Fibroblast of peridontal ligament (primary cell): ENCODE data around the gene SLC9A9.
"Not testable (repeated sequence)": the region's sequence is repeated elsewhere in the genome, so short reads cannot be mapped to it uniquely, and the experiment has no call there.

Experiments used
- DNase-seq: peaks from one replicate; pipeline ENCODE4 v3.0.0-alpha.2; 2010; ENCODE audit errors: extremely low read depth

Gene SLC9A9

GRCh38 chr3:143847787-143848631 lies at the start of gene SLC9A9:
TSS of gene SLC9A9 (minus strand) at chr3:143848468. CDS start at chr3:143848322, 146 bp downstream.
- peak; percentile 86 for DNase-seq

DNA sequence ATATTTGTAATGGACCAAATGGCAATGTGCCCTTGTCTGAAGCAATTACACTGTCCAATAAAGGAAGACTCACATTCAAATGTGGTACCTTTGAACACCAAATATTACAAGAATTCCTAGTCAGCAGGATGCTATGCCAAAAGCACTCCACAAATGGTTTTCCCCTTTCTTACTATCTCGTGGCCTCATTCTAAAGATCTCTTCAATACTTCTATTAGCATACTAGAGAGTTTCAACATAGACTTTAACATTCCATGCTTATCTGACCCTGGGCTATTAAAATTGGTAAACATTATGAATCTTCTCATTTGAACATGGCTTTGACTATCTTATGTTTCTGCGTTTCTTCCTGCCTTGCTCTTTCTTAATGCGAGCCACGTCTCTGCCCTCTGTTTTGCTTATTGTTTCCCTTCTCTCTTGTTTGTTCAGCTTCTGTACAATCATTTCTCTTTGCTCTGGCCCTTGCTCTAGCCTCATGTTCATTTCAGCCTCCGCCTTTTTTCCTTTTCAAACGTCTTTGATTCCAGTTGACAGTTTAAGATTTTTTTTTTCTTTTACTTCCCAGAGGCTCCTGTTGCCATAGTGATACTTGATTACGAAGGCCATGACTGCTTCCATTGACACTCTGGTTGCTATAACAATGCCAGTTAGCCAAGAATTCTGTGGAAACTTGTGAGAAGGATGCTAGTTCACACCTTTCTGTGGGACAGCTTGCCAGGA lies 49.5 kb upstream of the SLC9A9 start:
- peak; percentile 27 for DNase-seq

GRCh38 chr3:143896486-143896885 lies 48.2 kb upstream of the SLC9A9 start:
- peak; percentile 15 for DNase-seq

GRCh38 chr3:143895805-143896204 lies 47.5 kb upstream of the SLC9A9 start:
- DNase-seq, result peak; percentile 40

DNA sequence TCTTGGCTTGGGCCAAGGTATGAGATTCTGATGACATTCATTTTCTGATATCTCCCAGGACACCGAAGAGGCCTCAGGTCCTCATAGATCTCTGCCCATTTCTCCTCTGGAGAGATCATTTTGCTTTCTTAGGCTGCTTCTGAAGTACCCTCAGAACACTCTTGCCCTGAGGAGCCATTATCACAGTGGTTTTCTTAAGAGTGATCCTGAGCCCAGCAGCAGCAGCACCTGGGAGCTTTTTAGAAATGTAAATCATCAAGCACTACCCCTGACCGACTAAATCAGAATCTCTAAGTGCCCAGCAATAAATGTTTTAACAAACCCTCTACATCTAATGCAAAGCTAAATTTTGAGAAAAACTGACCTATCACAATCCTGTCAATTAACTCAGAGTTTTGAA lies 40.6 kb upstream of the SLC9A9 start:
- DNase-seq, result no peak

GRCh38 chr3:143888166-143888565 lies 39.9 kb upstream of the SLC9A9 start:
- DNase-seq, result no peak

GRCh38 chr3:143885780-143886427 lies 37.6 kb upstream of the SLC9A9 start:
- peak; percentile 53 for DNase-seq

DNA sequence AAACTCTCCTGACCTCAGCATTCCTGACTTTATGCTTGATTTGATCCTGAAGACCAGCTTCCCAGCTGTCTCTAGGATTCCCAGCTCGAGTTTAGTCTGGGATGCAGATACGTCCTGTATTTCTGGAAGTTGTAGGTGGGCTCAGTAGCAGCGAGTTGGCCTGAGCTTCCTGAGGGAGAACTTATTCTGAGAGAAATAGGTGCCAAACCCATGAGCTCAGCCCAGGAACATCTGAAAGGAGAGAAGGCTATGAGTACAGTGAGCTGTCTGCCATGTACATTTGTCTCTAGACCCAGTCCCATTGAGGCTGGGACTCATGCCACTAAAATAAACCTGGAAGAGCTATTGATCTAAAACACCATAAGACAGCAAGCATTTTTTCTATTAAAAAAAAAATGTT lies 36.6 kb upstream of the SLC9A9 start:
- DNase-seq, result peak; percentile 1

DNA sequence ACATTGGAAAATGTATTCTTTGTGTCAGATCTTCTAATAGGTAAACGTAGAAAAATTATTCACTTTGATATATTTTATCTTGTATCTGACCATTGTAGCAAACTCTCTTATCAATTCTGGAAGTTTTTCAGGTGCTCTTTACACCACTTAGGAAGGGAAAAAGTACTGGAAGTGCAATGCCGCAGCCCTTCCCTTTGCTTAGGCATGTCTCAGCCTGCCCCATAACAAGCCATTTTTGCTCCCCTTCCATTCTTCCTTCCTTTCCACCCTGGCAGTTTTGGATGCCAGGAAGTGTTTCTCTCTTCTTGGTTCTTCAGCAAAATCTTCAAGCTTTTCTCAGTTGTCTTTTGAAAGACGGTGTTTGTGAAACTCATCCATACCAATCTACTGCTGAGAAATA lies 34.9 kb upstream of the SLC9A9 start:
- no peak for DNase-seq

DNA sequence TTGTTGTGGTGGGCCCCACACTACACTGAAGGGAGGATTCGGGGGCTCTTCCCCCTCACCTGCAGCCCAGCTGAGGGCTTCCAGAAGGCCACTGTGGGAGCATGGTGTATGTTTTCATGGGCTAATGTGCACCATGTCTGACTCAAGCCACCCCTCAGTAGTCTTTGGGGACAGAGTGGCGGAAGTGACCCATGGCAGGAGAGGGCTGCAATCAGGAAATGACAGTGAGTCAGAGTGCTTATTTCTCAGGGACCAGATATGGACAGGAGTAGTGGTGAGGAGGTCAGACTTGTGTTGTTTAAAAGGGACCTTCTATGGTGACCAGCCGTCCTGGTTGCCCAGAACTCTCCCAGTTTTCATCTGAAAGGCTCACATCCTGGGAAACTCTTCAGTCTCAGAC lies 32.8 kb upstream of the SLC9A9 start:
- no peak for DNase-seq

GRCh38 chr3:143875546-143875945 lies 27.3 kb upstream of the SLC9A9 start:
- DNase-seq, result no peak

DNA sequence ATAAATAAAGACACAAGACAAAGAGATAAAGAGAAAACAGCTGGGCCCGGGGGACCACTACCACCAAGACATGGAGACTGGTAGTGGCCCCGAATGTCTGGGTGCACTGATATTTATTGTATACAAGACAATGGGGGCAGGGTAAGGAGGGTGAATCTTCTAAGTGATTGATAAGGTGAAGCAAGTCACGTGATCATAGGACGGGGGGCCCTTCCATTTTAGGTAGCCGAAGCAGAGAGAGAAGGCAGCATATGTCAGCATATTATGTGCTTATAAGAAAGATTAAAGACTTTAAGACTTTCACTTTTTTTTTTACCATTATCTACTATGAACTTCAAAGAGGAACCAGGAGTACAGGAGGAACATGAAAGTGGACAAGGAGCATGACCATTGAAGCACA lies 25.3 kb upstream of the SLC9A9 start:
- not testable (repeated sequence) for DNase-seq

DNA sequence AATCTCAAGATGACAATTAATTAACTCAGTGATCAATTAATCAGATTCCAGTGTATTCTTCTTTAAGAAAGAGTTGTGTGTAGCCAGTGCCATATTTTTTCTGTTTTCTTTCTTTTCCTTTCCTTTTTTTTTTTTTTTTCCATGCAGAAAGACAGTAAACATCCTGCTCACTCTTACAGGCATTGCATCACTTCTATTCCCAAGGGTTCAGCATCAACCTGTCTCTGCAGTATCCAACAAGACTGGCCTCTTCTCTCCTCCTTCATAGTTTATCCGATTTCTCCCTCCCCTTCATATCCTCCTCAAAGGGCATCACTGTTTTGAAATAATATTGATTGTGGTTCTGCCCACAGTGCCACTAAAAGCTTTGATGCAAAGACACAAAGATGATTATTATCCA lies 17.0 kb upstream of the SLC9A9 start:
- DNase-seq, result peak; percentile 5

DNA sequence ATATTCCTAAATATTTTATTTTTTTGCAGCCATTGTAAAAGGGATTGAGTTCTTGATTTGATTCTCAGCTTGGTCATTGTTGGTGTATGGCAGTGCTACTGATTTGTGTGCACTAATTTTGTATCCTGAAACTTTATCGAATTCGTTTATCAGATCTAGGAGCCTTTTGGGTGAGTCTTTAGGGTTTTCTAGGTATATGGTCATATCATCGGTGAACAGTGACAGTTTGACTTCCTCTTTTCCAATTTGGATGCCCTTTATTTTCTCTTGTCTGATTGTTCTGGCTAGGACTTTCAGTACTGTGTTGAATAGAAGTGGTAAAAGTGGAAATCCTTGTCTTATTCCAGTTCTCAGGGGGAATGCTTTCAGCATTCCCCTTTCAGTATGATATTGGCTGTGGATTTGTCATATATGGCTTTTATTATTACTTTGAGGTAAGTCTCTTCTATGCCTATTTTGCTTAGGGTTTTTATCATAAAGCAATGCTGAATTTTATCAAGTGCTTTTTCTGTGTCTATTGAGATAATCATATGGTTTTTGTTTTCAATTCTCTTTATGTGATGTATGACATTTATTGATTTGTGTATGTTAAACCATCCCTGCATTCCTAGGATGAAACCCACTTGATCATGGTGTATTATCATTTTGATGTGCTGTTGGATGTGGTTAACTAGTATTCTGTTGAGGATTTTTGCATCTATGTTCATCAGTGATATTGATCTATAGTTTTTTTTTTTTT lies 11.4 kb upstream of the SLC9A9 start:
- DNase-seq, result no peak

GRCh38 chr3:143856252-143856970 lies 8.1 kb upstream of the SLC9A9 start:
- DNase-seq, result no peak

DNA sequence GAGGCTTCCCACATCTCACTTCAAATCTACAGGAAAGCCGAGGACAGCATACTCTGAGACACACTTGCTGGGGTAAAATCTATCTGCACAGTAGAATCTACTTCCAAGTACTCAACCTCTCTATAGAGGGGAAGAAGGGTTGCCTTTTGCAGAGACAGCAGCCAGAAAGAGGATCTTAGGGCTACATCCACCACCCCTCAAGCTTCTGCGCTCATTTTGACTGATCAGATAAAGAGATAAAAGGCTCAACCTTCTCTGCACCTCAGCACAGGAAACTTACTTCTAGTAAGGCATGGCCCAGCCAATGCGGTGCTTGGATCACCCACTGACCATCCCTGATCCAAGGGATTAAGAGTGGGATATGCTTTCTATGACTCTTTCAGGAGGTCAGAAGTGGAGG lies 6.9 kb upstream of the SLC9A9 start:
- no peak for DNase-seq

DNA sequence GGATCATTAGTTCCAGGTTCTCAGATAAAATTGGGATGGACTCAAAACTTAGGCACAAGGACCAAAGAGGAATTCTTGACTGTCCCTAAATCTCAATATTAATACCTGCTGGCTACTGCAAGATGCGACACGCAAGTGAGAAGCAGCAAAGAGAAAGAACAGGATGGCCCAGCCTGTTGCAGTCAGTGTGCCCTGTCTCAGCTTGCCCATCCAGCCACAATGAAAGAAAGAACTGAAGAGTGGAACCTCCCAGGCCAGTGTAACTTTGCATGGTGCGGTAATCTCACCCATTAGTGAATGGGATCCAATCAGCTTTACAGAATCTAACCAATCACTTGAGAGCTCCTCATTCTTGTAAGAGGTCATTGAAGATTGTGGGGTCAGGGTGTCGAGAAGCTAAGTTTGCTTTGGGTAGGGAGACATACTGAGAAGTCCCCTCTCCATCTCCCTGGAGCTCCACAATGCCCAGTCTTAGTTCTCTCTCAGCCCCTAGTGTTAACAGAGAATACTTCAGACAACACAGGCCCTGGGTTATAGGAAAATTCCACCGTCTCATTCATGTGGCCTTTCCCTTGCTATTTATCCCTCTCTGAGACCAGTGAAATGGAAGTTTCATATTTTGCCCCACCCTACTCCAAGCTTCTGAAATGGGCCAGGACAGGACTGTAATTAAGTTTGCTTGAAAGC lies 3.2 kb upstream of the SLC9A9 start:
- DNase-seq, result no peak

DNA sequence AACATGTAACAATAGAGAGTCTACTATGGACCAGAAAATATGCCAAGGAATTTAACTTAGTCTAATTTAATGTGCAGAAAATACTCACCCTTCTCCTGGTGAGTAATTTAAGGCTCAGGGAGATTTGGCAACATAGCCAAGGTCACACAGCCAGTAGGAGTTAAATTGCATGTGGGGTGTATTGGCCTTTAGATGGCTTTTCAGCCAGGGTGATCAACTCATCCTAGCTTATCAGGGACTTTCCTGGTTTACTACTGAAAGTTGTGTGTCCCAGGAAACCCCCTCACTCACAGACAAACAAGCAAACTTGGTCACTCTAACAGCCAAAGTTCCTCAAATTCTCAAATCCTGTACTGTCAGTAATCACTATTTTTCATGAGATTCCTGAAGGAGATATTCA lies 2.6 kb upstream of the SLC9A9 start:
- no peak for DNase-seq

GRCh38 chr3:143849854-143850549 lies 1.7 kb upstream of the SLC9A9 start:
- DNase-seq, result peak; percentile 94

DNA sequence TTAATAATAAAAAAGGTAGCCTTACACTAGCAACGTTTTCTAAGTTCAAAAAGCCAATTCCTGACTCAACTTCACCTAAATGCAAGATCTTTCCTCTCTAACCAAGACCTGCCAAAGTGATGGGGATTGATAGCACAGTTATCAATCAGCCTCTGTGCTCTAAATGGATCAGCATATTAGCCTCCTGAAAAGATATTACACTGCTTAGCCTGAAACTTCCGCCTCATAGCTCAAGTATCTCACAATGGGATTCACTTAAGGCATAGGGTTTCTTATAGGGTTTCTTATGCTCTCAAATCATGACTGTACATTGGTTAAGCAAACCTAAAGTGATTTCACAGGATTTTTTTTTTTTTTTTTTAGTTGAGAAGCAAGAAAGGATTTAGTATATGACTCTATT lies 436 bp upstream of the SLC9A9 start:
- DNase-seq, result no peak
